GM21619 (cell line): ENCODE measurements around the gene SPATS2L.

Source experiments
- ATAC-seq: cut with Tn5 transposase; IDR thresholded peaks from one replicate; pipeline ENCODE4 v1.9.1; 2021; ENCODE audit not compliant: unreplicated experiment

The SPATS2L gene

GRCh38 chr2:200348897-200349563 lies 42.5 kb downstream of the SPATS2L start:
- no peak for ATAC-seq

- no peak for ATAC-seq
These were observed 43.4 kb downstream of the SPATS2L start for GRCh38 chr2:200349868-200350267.

DNA sequence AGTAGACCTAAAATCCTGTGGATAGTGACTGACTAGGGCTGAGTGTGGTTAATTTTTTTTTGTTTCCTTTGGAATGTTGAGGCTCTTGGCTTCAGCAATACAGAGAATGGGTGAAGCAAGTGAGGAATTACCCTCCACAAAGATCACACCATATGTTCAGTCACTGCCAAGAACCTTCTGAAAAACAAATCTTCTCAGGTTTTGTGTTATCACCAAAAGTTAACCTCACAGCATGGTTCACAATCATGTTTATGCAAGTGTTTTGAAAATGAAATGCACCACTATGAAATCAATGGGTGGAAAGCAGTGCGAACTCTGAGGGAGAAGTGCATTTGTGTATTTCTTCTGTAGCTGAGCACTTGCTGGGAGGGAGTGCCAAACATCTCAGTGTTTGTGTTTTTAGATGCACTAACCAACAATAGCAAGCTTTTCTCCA lies 44.4 kb downstream of the SPATS2L start:
- ATAC-seq: no peak

GRCh38 chr2:200351815-200352214 lies 45.3 kb downstream of the SPATS2L start:
- no peak for ATAC-seq

GRCh38 chr2:200352636-200353035 lies 46.1 kb downstream of the SPATS2L start:
- ATAC-seq: no peak

DNA sequence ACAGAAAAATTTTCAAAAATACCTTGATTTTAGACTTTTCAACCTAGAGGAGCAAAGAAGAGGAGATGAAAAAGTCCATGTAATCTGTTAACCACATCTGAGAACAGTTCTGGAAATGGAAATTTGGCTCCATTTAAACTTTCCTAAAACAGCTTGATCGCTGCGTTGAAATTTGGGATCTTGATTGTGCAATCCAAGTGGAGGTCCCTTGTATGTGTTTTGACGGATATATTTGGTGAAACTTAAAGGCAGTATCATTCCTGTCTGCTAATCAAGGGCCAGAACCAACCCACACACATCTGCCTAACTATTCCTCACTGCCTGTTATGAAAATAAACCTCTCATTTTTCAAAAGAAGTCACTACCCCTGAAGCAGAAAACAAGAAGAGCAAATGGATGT lies 46.6 kb downstream of the SPATS2L start:
- no peak for ATAC-seq

DNA sequence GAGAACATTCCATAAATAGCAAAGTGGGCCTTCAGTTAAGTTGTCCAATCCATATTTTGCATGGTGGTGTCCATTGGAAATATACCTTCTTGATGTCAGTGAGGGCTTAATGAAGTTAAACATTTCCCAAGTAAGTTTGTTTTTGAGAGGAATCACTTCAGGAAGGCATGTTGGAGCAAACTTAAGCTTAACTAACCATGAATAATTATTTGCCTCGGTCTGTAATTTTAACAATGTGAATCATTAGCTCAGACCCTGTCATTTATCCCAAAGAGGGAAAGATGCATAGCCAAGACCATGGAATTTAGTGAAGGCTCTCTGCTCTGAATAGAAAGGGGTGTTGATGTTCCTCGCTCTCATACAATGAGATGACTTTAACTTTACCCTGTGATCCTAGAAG lies 47.4 kb downstream of the SPATS2L start:
- no peak for ATAC-seq

- no peak for ATAC-seq
These were observed 48.6 kb downstream of the SPATS2L start for GRCh38 chr2:200354833-200355751.

DNA sequence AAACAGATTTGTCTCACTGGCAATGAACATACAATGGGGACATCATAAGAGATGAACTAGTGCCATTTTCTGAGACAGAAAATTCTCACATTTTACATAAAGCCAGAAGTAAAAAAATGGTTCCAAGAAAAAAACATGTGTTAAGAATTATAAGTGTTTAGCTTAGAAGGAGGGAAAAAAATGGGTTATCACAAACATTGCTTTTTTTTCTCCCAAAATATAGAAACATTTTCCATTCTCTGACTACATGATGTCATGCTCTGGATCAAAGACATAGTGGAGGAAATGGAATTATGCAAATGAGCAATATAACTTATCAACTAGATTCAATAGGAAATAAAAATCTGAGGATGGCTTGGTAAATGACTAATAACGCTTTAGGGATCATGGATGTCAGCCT lies 49.8 kb downstream of the SPATS2L start:
- ATAC-seq: no peak

DNA sequence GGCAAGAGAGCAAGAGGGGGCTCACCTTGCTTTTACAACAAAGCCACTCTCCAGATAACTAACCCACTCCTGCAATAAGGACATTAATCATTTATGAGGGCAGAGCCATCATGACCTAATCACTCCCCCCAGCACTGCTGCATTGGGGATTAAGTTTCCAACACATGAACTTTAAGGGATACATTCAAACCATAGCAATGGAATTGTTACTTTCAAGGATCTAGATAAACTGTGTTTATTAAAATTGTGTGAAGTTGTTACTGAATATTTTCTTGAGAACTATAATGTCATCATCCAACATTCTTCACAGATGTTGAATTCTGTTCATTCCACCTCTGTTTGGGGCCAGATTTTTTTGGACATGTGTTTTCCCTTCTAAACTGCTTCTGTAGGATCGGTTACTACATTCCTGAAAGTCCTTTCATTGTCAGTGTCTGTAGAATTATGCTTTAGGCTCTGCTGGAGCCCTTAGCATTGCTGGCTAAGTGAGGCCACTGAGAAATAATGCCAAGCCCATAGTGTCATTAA lies 50.4 kb downstream of the SPATS2L start:
- no peak for ATAC-seq

- no peak for ATAC-seq
These were observed 51.4 kb downstream of the SPATS2L start for GRCh38 chr2:200357845-200358244.

GRCh38 chr2:200359552-200359951 lies 53.1 kb downstream of the SPATS2L start:
- no peak for ATAC-seq

- no peak for ATAC-seq
These were observed 53.9 kb downstream of the SPATS2L start for GRCh38 chr2:200360364-200360763.

DNA sequence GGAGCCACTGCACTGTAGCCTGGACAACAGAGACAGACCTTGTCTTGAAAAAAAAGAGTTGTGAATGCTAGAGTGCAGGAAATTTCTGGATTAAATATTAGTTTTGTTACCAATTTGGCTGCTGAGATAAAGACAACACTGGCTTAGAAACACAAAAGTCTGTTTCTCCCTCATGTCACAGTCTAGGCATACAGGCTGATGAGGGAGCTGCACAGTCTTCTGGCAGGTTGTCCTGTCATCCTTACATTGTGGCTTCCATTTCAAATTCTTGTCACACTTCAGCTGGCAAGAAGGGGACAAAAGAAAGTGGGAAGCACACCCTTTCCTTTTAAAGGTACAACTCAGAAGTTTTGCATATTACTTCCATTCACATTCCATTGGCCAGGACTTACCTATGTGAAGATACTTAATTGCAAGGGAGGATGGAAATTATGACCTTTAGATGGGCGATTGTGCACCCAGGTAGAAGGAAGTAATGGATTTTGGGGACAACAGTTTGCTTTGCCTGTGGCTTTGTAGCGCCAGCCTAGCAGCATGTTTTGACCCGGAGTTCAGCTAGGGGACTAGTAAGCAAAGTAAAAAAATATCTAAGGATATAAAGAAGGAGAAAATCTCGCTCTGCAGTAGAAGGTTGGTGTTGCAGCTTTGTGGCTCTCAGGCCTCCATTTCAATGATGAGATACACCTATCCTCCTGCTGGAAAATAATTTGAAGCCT lies 55.9 kb downstream of the SPATS2L start:
- no peak for ATAC-seq

DNA sequence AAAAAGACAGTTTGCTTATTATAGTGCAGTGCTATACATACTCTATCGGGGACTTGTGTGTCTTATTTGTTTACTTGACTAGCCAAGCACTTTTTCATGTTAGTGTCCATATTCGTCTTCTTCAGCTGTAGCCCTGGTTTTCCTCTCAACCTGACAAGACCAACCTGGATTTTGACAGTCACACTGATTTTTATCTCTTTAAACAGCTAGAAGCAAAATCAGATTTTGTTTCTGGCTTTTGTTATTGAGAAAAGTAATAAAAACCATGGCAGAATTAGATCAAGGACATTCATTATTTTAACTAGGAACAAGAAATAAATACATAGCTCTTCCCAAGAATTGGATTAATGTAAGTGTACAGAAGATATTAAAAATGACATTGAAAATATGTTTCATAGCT lies 56.8 kb downstream of the SPATS2L start:
- no peak for ATAC-seq

DNA sequence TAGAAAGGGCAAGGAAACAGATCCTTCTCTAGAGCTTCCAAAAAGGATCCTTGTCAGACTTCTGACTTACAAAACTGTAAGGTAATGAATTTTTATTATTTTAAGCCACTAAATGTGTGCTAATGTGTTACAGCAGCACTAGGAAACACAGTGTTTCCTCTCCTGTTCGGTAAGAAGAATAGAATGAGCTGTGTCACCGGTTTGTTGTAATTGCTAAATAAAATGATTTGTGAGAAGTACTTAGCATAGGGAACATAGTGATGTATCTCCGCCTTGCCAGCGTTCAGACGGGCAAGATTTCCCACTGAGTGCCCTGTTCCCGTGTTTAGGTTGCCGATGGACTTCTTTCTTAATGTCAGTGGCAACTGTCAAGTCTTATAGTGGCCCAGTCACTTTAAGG lies 57.6 kb downstream of the SPATS2L start:
- no peak for ATAC-seq

GRCh38 chr2:200364620-200365019 lies 58.1 kb downstream of the SPATS2L start:
- no peak for ATAC-seq

- no peak for ATAC-seq
These were observed 58.7 kb downstream of the SPATS2L start for GRCh38 chr2:200365209-200365608.

GRCh38 chr2:200367155-200367554 lies 60.7 kb downstream of the SPATS2L start:
- ATAC-seq: no peak

GRCh38 chr2:200369886-200370285 lies 63.4 kb downstream of the SPATS2L start:
- ATAC-seq: no peak

- no peak for ATAC-seq
These were observed 66.7 kb downstream of the SPATS2L start for GRCh38 chr2:200373231-200373630.
